ENCODE results near the gene NCAM1. TPM values are rescaled to one million over a fixed set of nuclear protein-coding genes. Genes with fewer than 3 reads are reported as not detected.

Gene NCAM1
- total RNA-seq, 2 experiments from 2014 or later = 0.34 TPM; not detected in 1

DNA sequence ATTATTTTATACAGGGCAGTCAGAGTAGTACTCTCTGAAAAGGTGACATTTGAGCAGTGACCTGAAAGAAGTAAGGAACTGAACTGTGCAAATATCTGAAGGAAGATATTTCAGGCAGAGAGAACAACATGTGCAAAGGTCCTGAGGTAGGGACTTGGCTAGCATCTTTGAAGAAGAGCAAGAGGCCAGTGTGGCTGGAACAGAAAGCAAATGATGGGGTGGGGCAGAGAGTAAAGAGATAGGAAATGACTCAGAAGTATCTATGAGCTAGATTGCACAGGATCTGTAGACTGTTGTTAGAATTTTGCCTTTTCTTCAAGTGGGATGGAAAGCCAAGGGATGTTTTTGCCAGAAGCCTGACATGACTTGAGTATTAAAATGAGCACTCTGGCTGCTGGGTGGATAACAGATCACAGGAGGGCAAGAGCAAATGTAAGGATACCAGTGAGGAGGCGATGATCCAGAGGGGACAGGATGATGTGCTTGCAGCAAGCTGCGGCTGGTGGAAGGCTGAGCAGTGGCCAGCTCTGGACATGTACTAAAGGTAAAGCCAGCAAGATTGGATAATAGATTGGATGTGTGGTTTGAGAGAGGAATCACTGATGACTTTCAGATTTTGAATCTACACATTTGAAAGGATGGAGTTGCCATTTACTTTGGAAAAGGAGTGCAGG lies 320.0 kb downstream of the NCAM1 start:
- H3K4me1 ChIP-seq (ENCODE audit: insufficient read depth, low read length) = no peaks in the 10 kb centered on the region
- no peaks in the 10 kb centered on the region for H3K9me3 ChIP-seq (ENCODE audit: control insufficient read depth in 1 of 2, insufficient read depth in 1 of 2, low read length in 2 of 2)
- Mint-ChIP-seq H3K36me3 (ENCODE audit: low read depth) (no peaks in the 10 kb centered on the region), H3K27ac (no peak overlapping the region), H3K9me3 (no peaks in the 10 kb centered on the region), H3K27me3 (no peaks in the 10 kb centered on the region), H3K4me3 (no peak overlapping the region), H3K4me1 (ENCODE audit: low read depth) (no peaks in the 10 kb centered on the region)
- H3K4me3 ChIP-seq (ENCODE audit: low read length) = no peak overlapping the region
- H3K36me3 ChIP-seq (ENCODE audit: insufficient read depth, low read length) = no peaks in the 10 kb centered on the region
- no peak overlapping the region for H3K27ac ChIP-seq (ENCODE audit: low read depth in 1 of 2, low read length in 2 of 2)
- ATAC-seq (ENCODE audit: poor library complexity) (no peak), DNase-seq (no peak)
- no peaks in the 10 kb centered on the region for H3K27me3 ChIP-seq (ENCODE audit: control insufficient read depth in 1 of 2, insufficient read depth in 2 of 2, low read length in 2 of 2)
- intact Hi-C loops (cut with DNase I, micrococcal nuclease) = no loop called here
- ChIA-PET CTCF (no interaction called here), POLR2A (no interaction called here)
- TF ChIP-seq, protein P1, sequence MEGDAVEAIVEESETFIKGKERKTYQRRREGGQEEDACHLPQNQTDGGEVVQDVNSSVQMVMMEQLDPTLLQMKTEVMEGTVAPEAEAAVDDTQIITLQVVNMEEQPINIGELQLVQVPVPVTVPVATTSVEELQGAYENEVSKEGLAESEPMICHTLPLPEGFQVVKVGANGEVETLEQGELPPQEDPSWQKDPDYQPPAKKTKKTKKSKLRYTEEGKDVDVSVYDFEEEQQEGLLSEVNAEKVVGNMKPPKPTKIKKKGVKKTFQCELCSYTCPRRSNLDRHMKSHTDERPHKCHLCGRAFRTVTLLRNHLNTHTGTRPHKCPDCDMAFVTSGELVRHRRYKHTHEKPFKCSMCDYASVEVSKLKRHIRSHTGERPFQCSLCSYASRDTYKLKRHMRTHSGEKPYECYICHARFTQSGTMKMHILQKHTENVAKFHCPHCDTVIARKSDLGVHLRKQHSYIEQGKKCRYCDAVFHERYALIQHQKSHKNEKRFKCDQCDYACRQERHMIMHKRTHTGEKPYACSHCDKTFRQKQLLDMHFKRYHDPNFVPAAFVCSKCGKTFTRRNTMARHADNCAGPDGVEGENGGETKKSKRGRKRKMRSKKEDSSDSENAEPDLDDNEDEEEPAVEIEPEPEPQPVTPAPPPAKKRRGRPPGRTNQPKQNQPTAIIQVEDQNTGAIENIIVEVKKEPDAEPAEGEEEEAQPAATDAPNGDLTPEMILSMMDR (IDR thresholded peaks at IDR 0.05) = no peak

DNA sequence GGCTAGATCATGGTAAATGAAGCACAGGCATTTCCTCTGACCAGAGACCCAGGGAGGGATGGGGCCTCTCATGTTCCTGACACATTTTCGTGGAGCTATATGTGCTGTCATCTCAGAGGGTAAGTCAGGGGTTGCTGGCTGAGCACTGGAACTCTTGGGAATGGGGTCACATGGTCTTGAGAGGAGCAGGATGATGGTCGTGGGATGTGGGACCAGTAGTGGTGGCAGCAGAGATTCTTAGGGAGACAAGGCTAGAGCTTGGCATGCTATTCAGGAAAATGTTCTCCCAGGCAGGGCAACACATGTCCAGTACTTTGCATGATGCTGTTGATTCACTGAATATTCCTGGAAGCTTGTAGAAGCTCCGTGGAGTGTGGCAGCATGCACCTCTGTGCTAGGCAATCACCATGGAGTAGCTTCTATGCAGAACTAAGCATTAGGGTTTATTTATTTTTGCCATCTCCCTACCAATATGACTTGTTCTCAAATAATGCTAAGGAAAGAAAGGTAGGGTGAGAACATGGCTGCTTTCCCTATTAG lies 321.7 kb downstream of the NCAM1 start:
- H3K4me1 ChIP-seq (ENCODE audit: insufficient read depth, low read length) = no peaks in the 10 kb centered on the region
- no peaks in the 10 kb centered on the region for H3K27me3 Mint-ChIP-seq
- intact Hi-C loops (cut with DNase I, micrococcal nuclease) = no loop called here
- no peak overlapping the region for H3K4me3 ChIP-seq (ENCODE audit: low read length)
- no peak for ATAC-seq (ENCODE audit: poor library complexity)
- H3K9me3 ChIP-seq (ENCODE audit: control insufficient read depth in 1 of 2, insufficient read depth in 1 of 2, low read length in 2 of 2) = no peaks in the 10 kb centered on the region
- CTCF ChIA-PET = interaction anchor here (0.5 kb wide), 1 partner anchor 518 kb away, joined by 3 read pairs; no protein-coding TSS in a partner anchor
- no peak overlapping the region for H3K27ac Mint-ChIP-seq
- H3K4me3 Mint-ChIP-seq = no peak overlapping the region
- no peaks in the 10 kb centered on the region for H3K36me3 ChIP-seq (ENCODE audit: insufficient read depth, low read length)
- TF ChIP-seq, protein P1 (IDR thresholded peaks at IDR 0.05) = no peak
- H3K36me3 Mint-ChIP-seq (ENCODE audit: low read depth) = no peaks in the 10 kb centered on the region
- H3K27ac ChIP-seq (ENCODE audit: low read depth in 1 of 2, low read length in 2 of 2) = no peak overlapping the region
- no peaks in the 10 kb centered on the region for H3K27me3 ChIP-seq (ENCODE audit: control insufficient read depth in 1 of 2, insufficient read depth in 2 of 2, low read length in 2 of 2)
- no peaks in the 10 kb centered on the region for H3K4me1 Mint-ChIP-seq (ENCODE audit: low read depth)
- no peak for DNase-seq
- POLR2A ChIA-PET = no interaction called here
- H3K9me3 Mint-ChIP-seq = no peaks in the 10 kb centered on the region

DNA sequence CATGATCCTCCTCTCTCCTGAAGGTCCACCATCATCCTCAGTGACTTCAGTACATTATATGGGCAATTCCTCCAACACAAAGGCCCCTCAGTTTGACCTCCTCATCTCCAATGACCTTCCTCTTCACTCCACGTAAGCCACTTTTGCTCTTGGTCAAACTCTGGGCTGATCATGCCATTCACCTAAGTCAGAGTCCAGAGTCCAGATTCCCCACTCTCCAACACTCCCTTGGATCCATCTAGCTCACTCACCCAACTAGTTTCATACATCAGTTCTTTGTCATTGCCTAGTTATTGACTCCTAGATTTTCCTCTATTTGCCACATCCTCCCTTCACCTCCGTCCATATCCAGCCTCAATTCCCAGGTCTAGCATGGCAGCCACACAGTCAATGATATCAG lies 322.7 kb downstream of the NCAM1 start:
- no peak overlapping the region for H3K27ac Mint-ChIP-seq
- no peaks in the 10 kb centered on the region for H3K9me3 ChIP-seq (ENCODE audit: control insufficient read depth in 1 of 2, insufficient read depth in 1 of 2, low read length in 2 of 2)
- ChIA-PET CTCF (no interaction called here), POLR2A (no interaction called here)
- H3K4me3 Mint-ChIP-seq = no peak overlapping the region
- no peak overlapping the region for H3K4me3 ChIP-seq (ENCODE audit: low read length)
- no peaks in the 10 kb centered on the region for H3K4me1 ChIP-seq (ENCODE audit: insufficient read depth, low read length)
- no peaks in the 10 kb centered on the region for H3K36me3 Mint-ChIP-seq (ENCODE audit: low read depth)
- intact Hi-C loops (cut with DNase I, micrococcal nuclease) = no loop called here
- DNase-seq (no peak), ATAC-seq (ENCODE audit: poor library complexity) (no peak)
- H3K27me3 ChIP-seq (ENCODE audit: control insufficient read depth in 1 of 2, insufficient read depth in 2 of 2, low read length in 2 of 2) = no peaks in the 10 kb centered on the region
- no peaks in the 10 kb centered on the region for H3K27me3 Mint-ChIP-seq
- TF ChIP-seq, protein P1 (IDR thresholded peaks at IDR 0.05) = no peak
- no peaks in the 10 kb centered on the region for H3K4me1 Mint-ChIP-seq (ENCODE audit: low read depth)
- no peak overlapping the region for H3K27ac ChIP-seq (ENCODE audit: low read depth in 1 of 2, low read length in 2 of 2)
- no peaks in the 10 kb centered on the region for H3K9me3 Mint-ChIP-seq
- no peaks in the 10 kb centered on the region for H3K36me3 ChIP-seq (ENCODE audit: insufficient read depth, low read length)
